WTC11 (cell line): Measurements from ENCODE around the gene ANKRD39. TPM values are rescaled to one million over a fixed set of nuclear protein-coding genes. Genes with fewer than 3 reads are reported as not detected.

Experiments used
- ATAC-seq: fragments of 200-7000 bp; cut with Tn5 transposase; 2 replicates; pipeline ENCODE4 v1.10.0; 2021; ENCODE audit warnings: mild to moderate bottlenecking, moderate library complexity
- CTCF ChIA-PET: fragments of 300-600 bp; sonication (Branson Sonifier 250); formaldehyde crosslinking; loops from one replicate; lab custom pipeline; 2021; ENCODE audit warnings: antibody characterized with exemption; lab: Charles Lee
- POLR2A ChIA-PET: fragments of 350-600 bp; sonication (Branson Sonifier 250); formaldehyde crosslinking; loops from one replicate; lab custom pipeline; 2021; ENCODE audit warnings: antibody characterized with exemption; lab: Charles Lee
- DNase-seq: peaks from one replicate; pipeline ENCODE4 v3.0.0; 2021; ENCODE audit warnings: low spot score
- H3K27ac Mint-ChIP-seq: 2 replicates; pipeline ENCODE4 v1.8.0; 2021; ENCODE audit warnings: mixed read lengths
- H3K27me3 Mint-ChIP-seq: 2 replicates; pipeline ENCODE4 v1.8.0; 2021; ENCODE audit warnings: low read depth, mild to moderate bottlenecking, moderate library complexity, mixed read lengths
- H3K36me3 Mint-ChIP-seq: 2 replicates; pipeline ENCODE4 v1.8.0; 2021; ENCODE audit warnings: mixed read lengths
- H3K4me1 Mint-ChIP-seq: 2 replicates; pipeline ENCODE4 v1.8.0; 2022; ENCODE audit warnings: mixed read lengths
- H3K4me3 Mint-ChIP-seq: 2 replicates; pipeline ENCODE4 v1.8.0; 2021; ENCODE audit warnings: mild to moderate bottlenecking, moderate library complexity, mixed read lengths
- H3K9me3 Mint-ChIP-seq: 2 replicates; pipeline ENCODE4 v1.8.0; 2021; ENCODE audit warnings: mixed read lengths
- ARID4B ChIP-seq: sonication (generic); formaldehyde crosslinking; IDR thresholded peaks from 2 replicates; pipeline ENCODE4 v1.8.0; 2023; ENCODE audit warnings: missing genetic modification reagents, mild to moderate bottlenecking, borderline replicate concordance
- ATF2 ChIP-seq: sonication (generic); formaldehyde crosslinking; IDR thresholded peaks from 2 replicates; pipeline ENCODE4 v1.8.1; 2022; ENCODE audit warnings: low read depth, missing genetic modification reagents, borderline replicate concordance
- CBFB ChIP-seq: sonication (generic); formaldehyde crosslinking; IDR thresholded peaks from 2 replicates; pipeline ENCODE4 v1.8.1; 2022; ENCODE audit warnings: mild to moderate bottlenecking, low read depth, missing genetic modification reagents
- E2F5 ChIP-seq: sonication (generic); formaldehyde crosslinking; IDR thresholded peaks from 2 replicates; pipeline ENCODE4 v1.8.1; 2022; ENCODE audit warnings: mild to moderate bottlenecking, moderate library complexity, missing genetic modification reagents
- EMX1 ChIP-seq: fragments of 250-450 bp; sonication (Bioruptor Pico); IDR thresholded peaks from 2 replicates; pipeline ENCODE4 v1.8.0; 2021; ENCODE audit warnings: mild to moderate bottlenecking
- ETV6 ChIP-seq: sonication (generic); formaldehyde crosslinking; IDR thresholded peaks from 2 replicates; pipeline ENCODE4 v1.8.1; 2022; ENCODE audit warnings: mild to moderate bottlenecking, missing genetic modification reagents
- FOXJ3 ChIP-seq: sonication (generic); formaldehyde crosslinking; IDR thresholded peaks from 2 replicates; pipeline ENCODE4 v1.9.0; 2021; ENCODE audit warnings: missing genetic modification reagents, mild to moderate bottlenecking, borderline replicate concordance
- FOXK1 ChIP-seq: sonication (generic); formaldehyde crosslinking; IDR thresholded peaks from 2 replicates; pipeline ENCODE4 v1.8.0; 2022; ENCODE audit warnings: mild to moderate bottlenecking, moderate library complexity, missing genetic modification reagents
- FOXP1 ChIP-seq: sonication (generic); formaldehyde crosslinking; IDR thresholded peaks from 2 replicates; pipeline ENCODE4 v1.8.0; 2022; ENCODE audit warnings: missing genetic modification reagents, mild to moderate bottlenecking, moderate library complexity, borderline replicate concordance
- GTF2I ChIP-seq: fragments of 250-450 bp; sonication (Bioruptor Pico); conservative IDR thresholded peaks from 2 replicates; pipeline ENCODE4 v1.4.0; 2021; ENCODE audit warnings: mild to moderate bottlenecking
- MAX ChIP-seq: sonication (generic); formaldehyde crosslinking; IDR thresholded peaks from 2 replicates; pipeline ENCODE4 v1.8.0; 2022; ENCODE audit warnings: mild to moderate bottlenecking, missing genetic modification reagents
- NFYB ChIP-seq: sonication (generic); formaldehyde crosslinking; conservative IDR thresholded peaks from 2 replicates; pipeline ENCODE4 v1.8.0; 2022; ENCODE audit warnings: low read depth, missing genetic modification reagents
- OVOL2 ChIP-seq: fragments of 250-450 bp; sonication (Bioruptor Pico); IDR thresholded peaks from 2 replicates; pipeline ENCODE4 v1.9.0; 2021; ENCODE audit warnings: mild to moderate bottlenecking, borderline replicate concordance
- RORB ChIP-seq: fragments of 250-450 bp; sonication (Bioruptor Pico); IDR thresholded peaks from 2 replicates; pipeline ENCODE4 v1.9.0; 2021; ENCODE audit warnings: mild to moderate bottlenecking
- SMAD3 ChIP-seq: sonication (generic); formaldehyde crosslinking; IDR thresholded peaks from 2 replicates; pipeline ENCODE4 v1.8.0; 2022; ENCODE audit warnings: missing genetic modification reagents, mild to moderate bottlenecking, borderline replicate concordance
- ZNF138 ChIP-seq: sonication (generic); formaldehyde crosslinking; conservative IDR thresholded peaks from 2 replicates; pipeline ENCODE4 v1.8.1; 2022; ENCODE audit warnings: mild to moderate bottlenecking, moderate library complexity, missing genetic modification reagents
- ZNF232 ChIP-seq: sonication (generic); formaldehyde crosslinking; IDR thresholded peaks from 2 replicates; pipeline ENCODE4 v1.8.0; 2022; ENCODE audit warnings: mild to moderate bottlenecking, missing genetic modification reagents
- ZNF423 ChIP-seq: fragments of 250-450 bp; sonication (Bioruptor Pico); IDR thresholded peaks from 2 replicates; pipeline ENCODE4 v2.1.2; 2022; ENCODE audit warnings: mild to moderate bottlenecking, moderate library complexity
- total RNA-seq: library from RNA; stranded (reverse); gene quantifications from 3 replicates; pipeline ENCODE4 v1.2.3, GENCODE V29; 2021
- TF ChIP-seq, protein P1 (sequence below): fragments of 250-450 bp; sonication (Bioruptor Pico); IDR thresholded peaks from 2 replicates; pipeline ENCODE4 v1.9.0; 2021; ENCODE audit warnings: mild to moderate bottlenecking
- TF ChIP-seq, protein P2 (sequence below): sonication (generic); formaldehyde crosslinking; IDR thresholded peaks from 2 replicates; pipeline ENCODE4 v1.8.0; 2023; ENCODE audit warnings: missing genetic modification reagents

The ANKRD39 gene
- total RNA-seq, 1 experiment from 2014 or later = 17.9 TPM

GRCh38 chr2:96906729-96907114, 48.9 kb upstream of the ANKRD39 start:
- TF ChIP-seq GTF2I (CRISPR knock-in tag) (no peak), FOXP1 (CRISPR knock-in tag) (no peak), ATF2 (CRISPR knock-in tag) (no peak), EMX1 (CRISPR knock-in tag) (no peak), CBFB (CRISPR knock-in tag) (no peak), ARID4B (CRISPR knock-in tag) (no peak), NFYB (no peak), ZNF423 (CRISPR knock-in tag) (peak; percentile 69), MAX (CRISPR knock-in tag) (no peak), FOXJ3 (CRISPR knock-in tag) (no peak), ZNF138 (CRISPR knock-in tag) (no peak), FOXK1 (no peak), ZNF232 (peak; percentile 60; the same call in 1 of the 2 replicates), SMAD3 (CRISPR knock-in tag) (no peak), OVOL2 (no peak), E2F5 (CRISPR knock-in tag) (0 out of 2 replicates have a peak, but pooled peaks have one; percentile 28), RORB (CRISPR knock-in tag) (no peak), ETV6 (no peak)
- TF ChIP-seq, protein P1, sequence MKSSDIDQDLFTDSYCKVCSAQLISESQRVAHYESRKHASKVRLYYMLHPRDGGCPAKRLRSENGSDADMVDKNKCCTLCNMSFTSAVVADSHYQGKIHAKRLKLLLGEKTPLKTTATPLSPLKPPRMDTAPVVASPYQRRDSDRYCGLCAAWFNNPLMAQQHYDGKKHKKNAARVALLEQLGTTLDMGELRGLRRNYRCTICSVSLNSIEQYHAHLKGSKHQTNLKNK (CRISPR knock-in tag) = no peak
- TF ChIP-seq, protein P2, sequence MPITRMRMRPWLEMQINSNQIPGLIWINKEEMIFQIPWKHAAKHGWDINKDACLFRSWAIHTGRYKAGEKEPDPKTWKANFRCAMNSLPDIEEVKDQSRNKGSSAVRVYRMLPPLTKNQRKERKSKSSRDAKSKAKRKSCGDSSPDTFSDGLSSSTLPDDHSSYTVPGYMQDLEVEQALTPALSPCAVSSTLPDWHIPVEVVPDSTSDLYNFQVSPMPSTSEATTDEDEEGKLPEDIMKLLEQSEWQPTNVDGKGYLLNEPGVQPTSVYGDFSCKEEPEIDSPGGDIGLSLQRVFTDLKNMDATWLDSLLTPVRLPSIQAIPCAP = no peak
- H3K9me3 Mint-ChIP-seq = no peaks in the 10 kb centered on the region
- H3K27me3 Mint-ChIP-seq = peaks cover 10% of the 10 kb centered on the region
- CTCF ChIA-PET = interaction anchor here (0.7 to 7.2 kb wide), 13 partner anchors 9 to 206 kb away, joined by 3 to 56 read pairs (median 4); partner anchors contain the start of genes ANKRD36, ANKRD39 and SEMA4C
- POLR2A ChIA-PET = interaction anchor here (0.6 to 1.9 kb wide), 5 partner anchors 27 to 49 kb away, joined by 3 to 6 read pairs (median 4); partner anchors contain the start of gene ANKRD39
- H3K4me1 Mint-ChIP-seq = peaks cover 27% of the 10 kb centered on the region
- no peaks in the 10 kb centered on the region for H3K36me3 Mint-ChIP-seq
- DNase-seq (peak; percentile 39), ATAC-seq (peak; percentile 15)
- H3K27ac Mint-ChIP-seq = peak overlapping the region; percentile 90
- H3K4me3 Mint-ChIP-seq = peak overlapping the region; percentile 26
